ENCODE data around the gene SLC39A11. TPM values are rescaled to one million over a fixed set of nuclear protein-coding genes. Genes with fewer than 3 reads are reported as not detected.

Gene SLC39A11
- total and polyA plus RNA-seq, 12 donors: 7.0 to 91.4 (median 22.7) TPM

DNA sequence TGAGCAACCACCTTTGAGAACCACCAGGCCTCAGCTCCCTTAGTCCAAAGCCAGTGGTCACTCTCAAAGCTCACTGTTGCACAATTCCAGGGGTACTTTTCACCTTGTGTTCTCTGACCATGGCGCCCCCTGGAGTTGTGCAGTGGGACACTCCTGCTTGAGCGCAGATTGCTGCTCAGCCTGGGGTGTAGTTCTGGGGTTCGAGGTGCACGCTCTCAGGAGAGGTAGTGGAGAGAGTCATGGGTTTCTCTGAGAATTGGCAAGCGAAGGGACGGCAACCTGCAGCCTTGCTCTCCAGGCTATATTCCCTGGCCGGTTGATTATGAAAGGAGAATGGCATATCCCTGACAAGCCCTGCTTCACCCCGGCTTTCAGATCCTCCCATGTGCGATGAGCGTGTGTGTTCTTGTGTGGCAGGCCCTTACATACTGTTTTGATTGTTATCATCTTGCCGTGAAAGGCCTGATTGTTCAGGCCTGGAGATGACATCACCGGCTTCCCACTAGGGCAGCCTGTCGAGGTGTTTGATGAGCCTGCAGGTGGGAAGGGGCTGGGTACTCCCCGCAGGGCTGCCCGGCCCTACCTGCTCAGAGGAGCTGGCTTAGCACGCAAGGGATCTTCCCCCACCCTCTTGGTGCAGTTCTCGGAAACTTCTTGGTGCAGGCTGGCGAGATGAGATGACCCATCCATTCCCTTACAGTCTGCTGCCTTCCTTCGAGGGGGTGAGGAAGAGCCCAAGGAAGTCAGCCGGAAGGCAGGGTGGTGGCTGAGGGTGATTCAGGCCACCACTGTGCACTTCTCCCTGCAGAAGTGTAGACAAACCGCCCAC lies 431.2 kb downstream of the SLC39A11 start:
- Histone ChIP-seq H3K27ac (no peak overlapping the region), H3K4me3 (no peak overlapping the region), H3K27me3 (no peaks in the 10 kb centered on the region), H3K9me3 (replicated peaks in 1 of 3) (no peaks in the 10 kb centered on the region), H3K36me3 (replicated peaks in 1 of 2) (no peaks in the 10 kb centered on the region), H3K4me1 (replicated peaks in 1 of 2) (no peaks in the 10 kb centered on the region)
- no peak for DNase-seq
- TF ChIP-seq, protein P1, sequence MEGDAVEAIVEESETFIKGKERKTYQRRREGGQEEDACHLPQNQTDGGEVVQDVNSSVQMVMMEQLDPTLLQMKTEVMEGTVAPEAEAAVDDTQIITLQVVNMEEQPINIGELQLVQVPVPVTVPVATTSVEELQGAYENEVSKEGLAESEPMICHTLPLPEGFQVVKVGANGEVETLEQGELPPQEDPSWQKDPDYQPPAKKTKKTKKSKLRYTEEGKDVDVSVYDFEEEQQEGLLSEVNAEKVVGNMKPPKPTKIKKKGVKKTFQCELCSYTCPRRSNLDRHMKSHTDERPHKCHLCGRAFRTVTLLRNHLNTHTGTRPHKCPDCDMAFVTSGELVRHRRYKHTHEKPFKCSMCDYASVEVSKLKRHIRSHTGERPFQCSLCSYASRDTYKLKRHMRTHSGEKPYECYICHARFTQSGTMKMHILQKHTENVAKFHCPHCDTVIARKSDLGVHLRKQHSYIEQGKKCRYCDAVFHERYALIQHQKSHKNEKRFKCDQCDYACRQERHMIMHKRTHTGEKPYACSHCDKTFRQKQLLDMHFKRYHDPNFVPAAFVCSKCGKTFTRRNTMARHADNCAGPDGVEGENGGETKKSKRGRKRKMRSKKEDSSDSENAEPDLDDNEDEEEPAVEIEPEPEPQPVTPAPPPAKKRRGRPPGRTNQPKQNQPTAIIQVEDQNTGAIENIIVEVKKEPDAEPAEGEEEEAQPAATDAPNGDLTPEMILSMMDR (IDR thresholded peaks at IDR 0.05): no peak
- no peak for TF ChIP-seq POLR2A (IDR thresholded peaks at IDR 0.05)
- intact Hi-C loops (cut with DNase I): no loop called here
- WGBS, 4 donors: 88 to 92% (median 90%) methylated on average over 17 to 21 of the region's 21 CpGs

- H3K9me3 ChIP-seq (replicated peaks in 1 of 3): no peaks in the 10 kb centered on the region
- no peak overlapping the region for H3K27ac ChIP-seq
- H3K4me1 ChIP-seq (replicated peaks in 1 of 2): no peaks in the 10 kb centered on the region
- 82 to 91% (median 86%) methylated on average over 18 to 20 of the region's 20 CpGs for WGBS, 4 donors
- no peaks in the 10 kb centered on the region for H3K27me3 ChIP-seq
- no peak for DNase-seq
- TF ChIP-seq POLR2A (IDR thresholded peaks at IDR 0.05): no peak
- TF ChIP-seq, protein P1 (IDR thresholded peaks at IDR 0.05): no peak
- H3K4me3 ChIP-seq: no peak overlapping the region
- no peaks in the 10 kb centered on the region for H3K36me3 ChIP-seq (replicated peaks in 1 of 2)
- intact Hi-C loops (cut with DNase I): no loop called here
These were observed 432.0 kb downstream of the SLC39A11 start for GRCh38 chr17:72660274-72661115.

GRCh38 chr17:72659811-72660210 lies 432.7 kb downstream of the SLC39A11 start:
- H3K36me3 ChIP-seq (replicated peaks in 1 of 2): no peaks in the 10 kb centered on the region
- H3K9me3 ChIP-seq (replicated peaks in 1 of 3): no peaks in the 10 kb centered on the region
- no peak for DNase-seq
- WGBS, 4 donors: 71 to 87% (median 84%) methylated on average over 2 to 4 of the region's 4 CpGs
- no peak overlapping the region for H3K4me3 ChIP-seq
- no peak overlapping the region for H3K27ac ChIP-seq
- no peaks in the 10 kb centered on the region for H3K27me3 ChIP-seq
- TF ChIP-seq, protein P1 (IDR thresholded peaks at IDR 0.05): no peak
- TF ChIP-seq POLR2A (IDR thresholded peaks at IDR 0.05): no peak
- intact Hi-C loops (cut with DNase I): no loop called here
- H3K4me1 ChIP-seq (replicated peaks in 1 of 2): no peaks in the 10 kb centered on the region

DNA sequence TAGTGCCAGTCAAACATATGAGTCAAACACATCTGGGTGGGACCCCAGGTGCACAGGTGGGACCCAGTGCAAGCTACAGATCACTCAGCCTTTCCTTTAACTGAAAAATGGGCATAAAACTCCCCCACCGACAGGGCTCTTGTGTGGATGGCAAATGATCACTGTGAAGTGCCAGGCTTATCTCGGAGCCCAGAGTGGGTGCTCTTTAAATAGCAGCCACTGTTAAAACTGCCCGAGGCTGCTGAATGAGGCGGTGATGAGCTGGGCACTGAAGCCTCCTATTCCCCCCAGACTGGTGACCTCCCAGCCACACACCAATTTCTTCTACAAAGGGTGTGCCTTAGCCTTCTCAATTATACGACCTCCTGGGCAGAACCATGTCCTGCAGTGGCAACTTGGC lies 433.8 kb downstream of the SLC39A11 start:
- TF ChIP-seq, protein P1 (IDR thresholded peaks at IDR 0.05): no peak
- no peak for TF ChIP-seq POLR2A (IDR thresholded peaks at IDR 0.05)
- 73 to 98% (median 88%) methylated on average over 5 of the region's 5 CpGs for WGBS, 4 donors
- Histone ChIP-seq H3K9me3 (replicated peaks in 1 of 3) (no peaks in the 10 kb centered on the region), H3K4me1 (replicated peaks in 1 of 2) (no peaks in the 10 kb centered on the region), H3K27me3 (no peaks in the 10 kb centered on the region), H3K4me3 (no peak overlapping the region), H3K36me3 (replicated peaks in 1 of 2) (no peaks in the 10 kb centered on the region), H3K27ac (no peak overlapping the region)
- DNase-seq: no peak
- intact Hi-C loops (cut with DNase I): no loop called here
